Transverse colon (tissue), 4 donors: ENCODE data around the gene CRKL. TPM values are rescaled to one million over a fixed set of nuclear protein-coding genes. Genes with fewer than 3 reads are reported as not detected.

Experiments used
- DNase-seq: peaks from one replicate; pipeline ENCODE4 v3.0.0-alpha.2; 2019
- H3K27ac ChIP-seq, 4 donors: fragments of 200-600 bp; sonication (generic); 2 replicates each; pipeline ENCODE4 v1.5.1; 2016 to 2018; ENCODE audit warnings: inconsistent platforms in 4 of 4
- H3K27me3 ChIP-seq: fragments of 200-600 bp; sonication (generic); 2 replicates; pipeline ENCODE4 v1.5.1; 2017; ENCODE audit warnings: inconsistent platforms
- H3K36me3 ChIP-seq, 4 donors: fragments of 200-600 bp; sonication (generic); 2 replicates each; pipeline ENCODE4 v1.5.1; 2017 to 2019; ENCODE audit warnings: inconsistent platforms in 4 of 4
- H3K4me1 ChIP-seq, 4 donors: fragments of 200-600 bp; sonication (generic); 2 replicates each; pipeline ENCODE4 v1.5.1; 2017 to 2020; ENCODE audit warnings: inconsistent platforms in 4 of 4
- H3K4me3 ChIP-seq, 4 donors: fragments of 200-600 bp; sonication (generic); 1 replicate in 1 of 4; 2 replicates in 3 of 4; pipeline versions ENCODE4 v1.5.1 to v1.6.1; 2017 to 2019; ENCODE audit warnings: inconsistent platforms in 4 of 4
- H3K9me3 ChIP-seq, 2 donors: fragments of 200-600 bp; sonication (generic); 2 replicates each; pipeline ENCODE4 v1.5.1; 2017 to 2019; ENCODE audit warnings: inconsistent platforms in 2 of 2
- CTCF ChIP-seq, 5 experiments: fragments of 200-600 bp in 3 of 5; fragments of 450-650 bp in 2 of 5; sonication (generic) in 3 of 5; IDR thresholded peaks; 1 replicate in 2 of 5; 2 replicates in 3 of 5; pipeline ENCODE4 v1.5.1; 2016 to 2017; ENCODE audit warnings: antibody characterized with exemption in 5 of 5, inconsistent platforms in 3 of 5, mild to moderate bottlenecking in 2 of 5, moderate library complexity in 1 of 5
- EP300 ChIP-seq: sonication (generic); formaldehyde crosslinking; IDR thresholded peaks from one replicate; pipeline ENCODE4 v1.6.1; 2017; ENCODE audit warnings: antibody characterized with exemption, low read depth
- POLR2A ChIP-seq: fragments of 450-650 bp; IDR thresholded peaks from one replicate; pipeline ENCODE4 v1.6.1; 2016; ENCODE audit warnings: antibody characterized with exemption, mild to moderate bottlenecking, moderate library complexity
- POLR2AphosphoS5 ChIP-seq, 3 donors: sonication (generic); formaldehyde crosslinking; IDR thresholded peaks; one replicate each; pipeline ENCODE4 v1.6.1; 2016; ENCODE audit warnings: antibody characterized with exemption in 3 of 3
- WGBS, 2 donors: methylation state at CpG; one replicate each; pipeline ENCODE4 v1.1.5; 2018; ENCODE audit warnings: low coverage in 1 of 2; 5-methylcytosine and 5-hydroxymethylcytosine counted together
- in situ Hi-C, 4 donors: fragments of 200-750 bp; cut with MboI; loops; one replicate each; pipeline versions ENCODE4 v1.15.0 to v1.15.1; 2017; ENCODE audit warnings: low sequenced_read_pairs in 3 of 4, low pct_ligation_motif_present in 1 of 4, low pct_unique_long_range_greater_than_20kb in 1 of 4
- intact Hi-C: fragments of 100-400 bp; cut with DNase I; formaldehyde crosslinking; loops from one replicate; pipeline ENCODE4 v1.15.1; 2023; ENCODE audit warnings: low total_unique reads
- total RNA-seq, 4 donors: library from RNA; depleted of rRNA; stranded (reverse); fragments of >200 nt; gene quantifications; one replicate each; pipeline ENCODE4 v1.1.0, GENCODE V29; 2016

CRKL gene
- total RNA-seq, 4 donors from 2014 or later: 37.0 to 56.7 (median 48.6) TPM

GRCh38 chr22:20996598-20997535, 79.7 kb downstream of the CRKL start:
- Histone ChIP-seq H3K4me3 (no peak overlapping the region), H3K27ac (no peak overlapping the region), H3K4me1 (peaks cover 14 to 22% (median 18%) of the 10 kb centered on the region in 4 donors), H3K27me3 (no peaks in the 10 kb centered on the region), H3K36me3 (peaks cover 0 to 18% (median 2%) of the 10 kb centered on the region in 4 donors), H3K9me3 (no peaks in the 10 kb centered on the region)
- intact Hi-C loops (no loop called here), in situ Hi-C loops (no loop called here)
- no peak for TF ChIP-seq EP300
- no peak for TF ChIP-seq POLR2AphosphoS5 (IDR thresholded peaks at IDR 0.05)
- TF ChIP-seq POLR2A: peak; percentile 6
- no peak for TF ChIP-seq CTCF (IDR thresholded peaks at IDR 0.05)
- 90% methylated on average over 25 of the region's 27 CpGs; no CpG with 5 or more reads in 1 of the 2 donors for WGBS, 2 donors
- DNase-seq: no peak

GRCh38 chr22:20997536-20998257, 80.5 kb downstream of the CRKL start:
- in situ Hi-C loops: no loop called here
- WGBS, 2 donors: 88% methylated on average over 12 of the region's 13 CpGs; no CpG with 5 or more reads in 1 of the 2 donors
- Histone ChIP-seq H3K4me3 (no peak overlapping the region), H3K27ac (no peak overlapping the region), H3K4me1 (peaks cover 14 to 23% (median 18%) of the 10 kb centered on the region in 4 donors), H3K9me3 (no peaks in the 10 kb centered on the region), H3K27me3 (no peaks in the 10 kb centered on the region), H3K36me3 (peaks cover 0 to 10% (median 2%) of the 10 kb centered on the region in 4 donors)
- no peak for TF ChIP-seq POLR2A
- TF ChIP-seq EP300: no peak
- TF ChIP-seq CTCF (IDR thresholded peaks at IDR 0.05): no peak
- no peak for TF ChIP-seq POLR2AphosphoS5 (IDR thresholded peaks at IDR 0.05)
- intact Hi-C loops: no loop called here
- no peak for DNase-seq

GRCh38 chr22:20998411-20999336, 81.5 kb downstream of the CRKL start:
- 67 to 69% methylated on average over 1 to 7 of the region's 7 CpGs for WGBS, 2 donors
- no peak overlapping the region for H3K27ac ChIP-seq
- in situ Hi-C loops (no loop called here), intact Hi-C loops (no loop called here)
- TF ChIP-seq CTCF (IDR thresholded peaks at IDR 0.05): no peak
- no peak for TF ChIP-seq POLR2AphosphoS5 (IDR thresholded peaks at IDR 0.05)
- TF ChIP-seq POLR2A: no peak
- TF ChIP-seq EP300: no peak
- no peak overlapping the region for H3K4me3 ChIP-seq
- peaks cover 18 to 33% (median 27%) of the 10 kb centered on the region in 4 donors for H3K4me1 ChIP-seq
- H3K36me3 ChIP-seq: peaks cover 0 to 8% (median 2%) of the 10 kb centered on the region in 4 donors
- no peaks in the 10 kb centered on the region for H3K9me3 ChIP-seq
- H3K27me3 ChIP-seq: no peaks in the 10 kb centered on the region
- DNase-seq: no peak
